Measurements from ENCODE around the gene FOXC1.

The FOXC1 gene

DNA sequence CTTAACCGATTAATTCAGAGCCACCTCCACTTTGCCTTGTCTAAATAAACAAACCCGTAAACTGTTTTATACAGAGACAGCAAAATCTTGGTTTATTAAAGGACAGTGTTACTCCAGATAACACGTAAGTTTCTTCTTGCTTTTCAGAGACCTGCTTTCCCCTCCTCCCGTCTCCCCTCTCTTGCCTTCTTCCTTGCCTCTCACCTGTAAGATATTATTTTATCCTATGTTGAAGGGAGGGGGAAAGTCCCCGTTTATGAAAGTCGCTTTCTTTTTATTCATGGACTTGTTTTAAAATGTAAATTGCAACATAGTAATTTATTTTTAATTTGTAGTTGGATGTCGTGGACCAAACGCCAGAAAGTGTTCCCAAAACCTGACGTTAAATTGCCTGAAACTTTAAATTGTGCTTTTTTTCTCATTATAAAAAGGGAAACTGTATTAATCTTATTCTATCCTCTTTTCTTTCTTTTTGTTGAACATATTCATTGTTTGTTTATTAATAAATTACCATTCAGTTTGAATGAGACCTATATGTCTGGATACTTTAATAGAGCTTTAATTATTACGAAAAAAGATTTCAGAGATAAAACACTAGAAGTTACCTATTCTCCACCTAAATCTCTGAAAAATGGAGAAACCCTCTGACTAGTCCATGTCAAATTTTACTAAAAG, 2.7 kb downstream of the FOXC1 start:
- no peak for DNase-seq (ENCODE audit: low spot score)

DNA sequence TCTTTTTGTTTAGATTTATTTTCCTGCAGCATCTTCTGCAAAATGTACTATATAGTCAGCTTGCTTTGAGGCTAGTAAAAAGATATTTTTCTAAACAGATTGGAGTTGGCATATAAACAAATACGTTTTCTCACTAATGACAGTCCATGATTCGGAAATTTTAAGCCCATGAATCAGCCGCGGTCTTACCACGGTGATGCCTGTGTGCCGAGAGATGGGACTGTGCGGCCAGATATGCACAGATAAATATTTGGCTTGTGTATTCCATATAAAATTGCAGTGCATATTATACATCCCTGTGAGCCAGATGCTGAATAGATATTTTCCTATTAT, 3.2 kb downstream of the FOXC1 start:
- peak; percentile 54 for DNase-seq (ENCODE audit: low spot score)

GRCh38 chr6:1613346-1613687, 3.6 kb downstream of the FOXC1 start:
- no peak for DNase-seq (ENCODE audit: low spot score)

DNA sequence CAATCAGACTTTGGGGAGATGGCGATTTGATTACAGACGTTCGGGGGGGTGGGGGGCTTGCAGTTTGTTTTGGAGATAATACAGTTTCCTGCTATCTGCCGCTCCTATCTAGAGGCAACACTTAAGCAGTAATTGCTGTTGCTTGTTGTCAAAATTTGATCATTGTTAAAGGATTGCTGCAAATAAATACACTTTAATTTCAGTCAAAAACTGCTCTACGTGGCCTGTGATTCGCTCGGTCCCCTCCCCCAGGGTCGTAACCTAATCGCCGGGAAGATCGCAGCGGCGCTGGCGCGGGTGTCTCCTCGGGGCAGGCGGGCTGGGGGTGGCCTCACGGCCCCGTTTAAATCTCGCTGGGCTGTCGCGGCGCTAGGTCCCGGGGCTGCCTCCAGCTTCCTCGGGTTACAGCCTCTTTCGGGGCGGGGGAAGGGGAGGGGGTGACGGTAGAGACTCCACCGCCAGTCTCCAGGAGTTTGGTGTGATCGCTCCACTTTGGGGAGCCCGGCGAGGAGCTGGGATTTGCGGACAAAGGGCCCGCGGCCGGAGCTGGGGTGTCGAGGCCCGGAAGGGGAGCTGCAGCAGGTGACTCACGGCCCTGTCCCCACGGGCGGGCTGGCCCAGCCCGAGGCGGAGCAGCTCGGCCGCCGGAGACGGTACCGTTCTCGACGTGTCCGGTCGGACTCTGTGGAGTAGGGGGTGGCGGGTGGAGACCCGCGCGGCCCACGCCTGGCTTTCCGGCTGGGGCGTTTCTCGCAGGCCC, 4.2 kb downstream of the FOXC1 start:
- DNase-seq (ENCODE audit: low spot score) = peak; percentile 56

DNA sequence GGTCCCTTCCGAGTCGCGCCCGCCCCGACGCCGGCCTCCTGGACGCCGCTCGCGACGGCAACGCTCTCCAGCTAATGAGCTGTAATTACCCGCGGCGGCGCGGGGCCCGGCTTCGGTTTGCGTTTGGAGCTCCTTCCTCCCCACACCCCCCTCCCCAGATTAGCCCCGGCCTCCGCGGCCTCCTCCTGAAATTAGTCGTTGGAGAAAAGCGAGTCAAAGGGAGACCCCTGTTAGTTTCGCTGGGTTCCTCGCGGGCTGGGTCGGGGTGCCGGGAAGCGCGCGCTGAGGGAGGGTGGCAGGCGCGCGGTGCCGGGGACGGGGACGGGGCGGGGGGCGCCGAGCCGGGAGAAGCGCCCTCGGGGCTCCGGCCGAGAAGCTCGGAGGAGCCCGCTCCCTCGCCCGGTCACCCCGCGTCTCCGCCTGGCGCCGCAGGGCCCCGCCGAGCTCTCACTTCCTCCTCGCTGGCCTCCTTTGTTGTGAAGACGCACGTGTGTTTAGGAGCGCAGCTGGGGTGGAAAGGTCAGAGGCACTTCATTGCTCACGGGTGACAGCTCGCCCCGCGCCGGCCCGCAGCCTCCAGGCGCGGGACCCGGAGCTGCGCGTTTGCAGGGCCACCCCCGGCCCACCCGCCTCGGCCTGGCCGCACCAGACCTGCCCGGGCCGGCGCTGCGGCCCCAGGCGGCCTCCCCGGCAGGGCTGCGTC, 4.9 kb downstream of the FOXC1 start:
- no peak for DNase-seq (ENCODE audit: low spot score)

DNA sequence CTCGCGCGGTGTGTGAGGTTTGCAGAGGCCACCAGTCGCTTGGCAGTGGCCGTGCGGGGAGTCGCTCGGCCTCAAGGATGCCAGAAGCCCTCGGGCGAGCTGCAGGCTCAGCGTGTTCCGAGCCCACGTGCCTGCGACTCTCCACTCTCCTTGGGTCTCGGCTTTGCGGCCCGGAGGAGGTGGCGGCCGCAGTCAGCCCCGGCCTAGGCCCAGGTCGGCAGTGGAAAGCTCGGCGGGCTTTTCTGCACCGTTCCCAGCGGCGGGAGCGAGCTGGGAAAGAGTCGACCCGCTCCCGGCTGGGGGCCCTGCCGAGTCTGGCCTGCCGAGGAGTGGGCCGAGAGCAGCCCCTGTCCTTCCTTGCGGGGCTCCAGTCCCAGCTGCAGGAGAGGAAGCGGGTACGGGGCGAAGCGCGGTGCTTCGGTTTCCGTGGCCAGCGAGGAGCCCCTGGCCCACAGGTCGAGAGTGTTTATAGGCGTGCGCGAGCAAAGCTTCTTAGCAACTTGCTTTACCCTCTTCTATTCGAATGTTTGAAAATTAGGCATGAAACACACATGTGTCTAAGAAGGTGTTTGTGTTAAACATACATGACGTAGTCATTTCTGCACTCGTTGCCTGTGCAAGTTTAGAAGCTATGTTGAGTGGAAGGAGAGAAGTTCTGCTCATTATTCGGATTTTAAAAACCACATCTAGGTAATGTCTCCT, 5.6 kb downstream of the FOXC1 start:
- DNase-seq (ENCODE audit: low spot score) = no peak

DNA sequence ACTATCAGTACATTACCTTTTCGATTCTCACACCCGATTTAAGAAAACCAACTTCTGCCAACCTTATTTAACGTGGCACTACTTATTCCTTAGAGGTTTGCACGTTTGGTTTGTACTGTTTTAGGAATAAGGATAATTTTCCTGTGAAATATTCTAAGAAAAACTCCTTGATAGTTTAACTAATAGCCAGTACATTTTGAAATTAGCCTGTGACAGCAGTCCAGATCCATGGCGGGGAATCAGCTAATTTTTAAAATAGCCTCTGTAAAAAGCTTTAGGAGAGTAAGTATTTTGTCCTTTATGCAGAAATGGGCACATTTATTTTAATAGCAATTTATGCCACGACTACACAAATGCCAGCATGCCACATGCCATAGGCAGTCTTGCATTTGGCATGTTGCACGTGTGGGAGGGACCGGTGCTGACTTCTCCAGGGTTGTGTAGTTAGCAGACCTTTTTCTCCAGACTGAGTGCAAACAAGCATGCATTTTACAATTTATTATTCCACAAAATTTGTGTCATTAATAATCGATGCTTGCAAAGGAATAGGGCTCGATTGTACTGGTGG, 6.2 kb downstream of the FOXC1 start:
- DNase-seq (ENCODE audit: low spot score) = no peak

- no peak for DNase-seq (ENCODE audit: low spot score)
Observed at GRCh38 chr6:1616701-1617463, 7.2 kb downstream of the FOXC1 start.

DNA sequence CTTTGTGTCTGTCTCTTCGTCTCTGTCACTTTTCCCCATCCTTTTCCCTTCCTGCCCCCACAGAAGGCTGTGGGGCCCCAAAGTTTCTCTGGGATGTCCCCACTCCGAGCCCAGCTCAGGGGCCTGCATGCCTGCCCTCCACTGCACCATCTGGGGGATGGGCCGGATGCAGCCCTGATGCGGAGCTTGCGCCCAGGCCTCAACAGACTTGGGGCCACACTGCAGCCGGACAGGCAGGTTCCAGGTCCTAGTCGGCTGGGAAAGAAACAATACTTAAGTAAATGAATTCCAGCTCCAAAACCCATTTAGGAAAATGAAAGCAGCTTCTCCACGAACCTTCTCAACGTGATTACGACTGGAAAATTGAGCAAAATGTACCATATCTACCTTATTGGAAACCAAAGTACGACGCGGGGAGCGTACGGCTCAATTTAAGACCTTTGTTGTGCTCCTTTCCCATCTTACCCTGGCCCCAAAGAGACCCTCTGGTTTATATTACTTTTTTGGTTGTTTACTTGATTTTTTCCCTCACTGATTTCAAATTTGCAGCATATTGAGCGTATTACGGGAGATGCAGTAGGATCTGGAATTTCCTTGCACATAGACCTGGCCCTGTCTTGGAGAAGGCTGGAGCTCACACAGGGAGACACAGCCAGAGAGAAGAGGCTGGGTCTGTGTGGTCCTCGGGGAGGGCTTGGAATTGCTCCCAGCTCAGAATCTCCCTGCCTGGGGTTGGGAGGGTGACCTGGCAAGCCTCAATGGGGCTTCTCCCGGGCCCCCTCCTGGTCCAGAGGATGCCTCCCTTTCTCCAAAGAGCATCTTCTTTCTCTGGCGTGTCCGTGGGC, 8.0 kb downstream of the FOXC1 start:
- DNase-seq (ENCODE audit: low spot score) = no peak

GRCh38 chr6:1618311-1619097, 8.8 kb downstream of the FOXC1 start:
- no peak for DNase-seq (ENCODE audit: low spot score)

- no peak for DNase-seq (ENCODE audit: low spot score)
Observed at GRCh38 chr6:1619098-1619672, 9.5 kb downstream of the FOXC1 start.

- peak; percentile 50 for DNase-seq (ENCODE audit: low spot score)
Observed at GRCh38 chr6:1619673-1620503, 10.2 kb downstream of the FOXC1 start.

DNA sequence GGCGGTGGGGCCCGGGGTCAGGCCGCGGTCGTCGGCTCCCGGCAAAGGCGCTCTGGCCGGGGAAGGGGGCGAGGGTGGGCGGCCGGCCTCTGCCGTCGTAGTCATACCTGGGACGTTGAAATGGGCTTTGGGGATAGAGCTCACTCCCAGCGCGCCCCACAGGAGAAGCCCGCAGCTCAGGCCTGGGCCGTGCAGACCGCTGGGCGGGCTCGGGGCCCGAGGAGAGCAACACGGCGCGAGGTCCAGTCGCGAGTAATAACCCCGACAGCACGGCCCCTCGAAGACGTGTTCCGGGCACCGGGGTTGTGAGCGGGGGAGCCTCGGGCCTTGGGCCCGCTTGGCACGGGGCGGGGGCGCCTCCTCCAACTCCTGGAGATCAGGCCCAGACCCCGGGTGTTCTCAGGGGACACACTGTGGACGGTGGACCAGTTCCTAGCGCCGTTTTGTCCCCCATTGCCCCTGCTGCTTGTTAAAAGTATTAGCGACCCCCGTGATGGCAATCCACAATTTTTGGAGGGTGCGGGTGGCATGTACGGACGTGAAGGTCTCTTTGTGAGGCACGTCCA, 10.9 kb downstream of the FOXC1 start:
- no peak for DNase-seq (ENCODE audit: low spot score)

GRCh38 chr6:1621070-1621701, 11.5 kb downstream of the FOXC1 start:
- no peak for DNase-seq (ENCODE audit: low spot score)

- DNase-seq (ENCODE audit: low spot score) = no peak
Observed at GRCh38 chr6:1622220-1622850, 12.6 kb downstream of the FOXC1 start.

DNA sequence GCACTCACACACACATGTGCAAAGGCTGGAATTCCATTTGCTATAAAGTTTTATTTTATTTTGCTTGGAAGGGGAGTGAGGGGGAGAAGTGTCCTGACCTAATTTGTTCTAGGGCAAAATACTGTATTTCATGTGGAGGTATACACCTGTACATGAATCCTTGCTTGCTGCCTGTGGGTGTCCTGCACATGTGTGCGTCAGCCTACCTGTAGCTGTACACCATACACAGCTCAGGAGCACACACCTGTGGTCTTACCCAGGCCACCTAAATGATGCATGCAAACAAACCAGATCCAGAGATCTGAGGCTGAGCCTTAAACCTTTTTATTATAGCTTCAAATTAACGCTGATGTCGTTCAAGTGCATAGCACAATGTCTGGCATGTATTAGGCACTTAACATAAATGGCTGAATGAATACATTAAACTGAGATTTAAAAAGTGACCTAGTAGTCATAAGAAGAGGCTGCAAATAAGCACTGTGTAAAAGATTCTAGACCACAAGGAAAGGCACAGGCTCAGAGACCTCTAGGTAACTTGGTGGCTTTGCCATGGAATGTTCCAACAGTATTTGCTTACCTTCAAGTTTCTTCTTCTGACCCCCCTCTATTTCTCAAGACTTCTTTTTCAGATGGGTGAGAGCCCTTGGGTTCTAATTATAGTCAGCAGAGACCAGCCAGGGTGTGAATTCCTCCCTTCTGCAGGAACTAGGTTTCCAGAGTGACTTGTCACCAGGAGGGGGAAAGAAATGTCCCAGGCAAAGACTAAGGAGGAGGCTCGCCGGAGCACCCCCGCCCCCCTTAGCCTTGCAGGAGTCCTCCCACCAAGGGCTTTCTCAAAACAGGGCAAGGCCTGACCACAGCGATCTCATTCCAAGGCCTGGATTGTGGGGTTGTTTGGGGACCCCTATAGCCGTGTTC, 13.4 kb downstream of the FOXC1 start:
- no peak for DNase-seq (ENCODE audit: low spot score)
